ENCODE results near the gene RAB9A.
"Not testable (repeated sequence)": the region's sequence is repeated elsewhere in the genome, so short reads cannot be mapped to it uniquely, and the experiment has no call there.

GRCh38 chrX:13648336-13648735 lies 40.6 kb upstream of the RAB9A start:
- not testable (repeated sequence) for TF ChIP-seq CTCF, POLR2A (IDR thresholded peaks at IDR 0.05)

Data from thyroid gland (tissue), 4 donors.